Measurements from ENCODE around the gene POU5F1.

DNA sequence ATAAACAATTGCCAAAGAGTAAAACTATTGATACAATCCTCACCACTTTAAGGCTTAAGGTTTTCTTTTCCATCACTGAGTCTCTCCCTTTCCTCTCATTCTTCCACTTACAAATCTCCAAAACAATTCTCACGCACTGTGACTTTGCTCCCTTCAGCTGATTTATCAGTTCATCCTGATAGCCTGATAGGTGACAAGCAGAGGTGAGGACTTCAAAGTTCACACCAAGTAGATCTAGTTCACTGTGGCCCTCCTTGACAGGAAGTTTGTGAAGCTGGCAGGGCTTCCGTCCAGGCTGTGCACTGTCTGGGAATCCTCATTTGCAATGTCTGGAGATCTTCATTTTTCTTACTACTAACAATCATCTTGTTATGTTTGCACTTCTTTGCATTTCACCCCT lies 35.2 kb upstream of the POU5F1 start:
- TF ChIP-seq POLR2A (conservative IDR thresholded peaks at IDR 0.05) (no peak), ZHX1 (conservative IDR thresholded peaks at IDR 0.05; ENCODE audit: low read length) (no peak), NFATC3 (IDR thresholded peaks at IDR 0.05) (no peak), EZH2 (IDR thresholded peaks at IDR 0.05; ENCODE audit: borderline replicate concordance, low read depth, low read length) (no peak), NR1H2 (CRISPR knock-in tag; IDR thresholded peaks at IDR 0.05) (no peak), SUPT5H (IDR thresholded peaks at IDR 0.05) (no peak)
